ENCODE measurements around the gene ARPC1B.

Gene ARPC1B

GRCh38 chr7:99392046-99392445 is 17.5 kb downstream of the ARPC1B start:
- TF ChIP-seq CTCF (IDR thresholded peaks at IDR 0.05; ENCODE audit: insufficient read depth, low read depth, low read length, missing control alignments), result no peak
- no peak overlapping the region for H3K4me3 ChIP-seq (ENCODE audit: low read depth, low read length)
- no peak for DNase-seq (ENCODE audit: low read depth)

- no peak overlapping the region for H3K4me3 ChIP-seq (ENCODE audit: low read depth, low read length)
- TF ChIP-seq CTCF (IDR thresholded peaks at IDR 0.05; ENCODE audit: insufficient read depth, low read depth, low read length, missing control alignments), result no peak
- DNase-seq (ENCODE audit: low read depth), result peak; percentile 71
These were observed 18.3 kb downstream of the ARPC1B start for GRCh38 chr7:99392659-99393354.

- TF ChIP-seq CTCF (IDR thresholded peaks at IDR 0.05; ENCODE audit: insufficient read depth, low read depth, low read length, missing control alignments), result no peak
- H3K4me3 ChIP-seq (ENCODE audit: low read depth, low read length), result no peak overlapping the region
- DNase-seq (ENCODE audit: low read depth), result no peak
These were observed 19.0 kb downstream of the ARPC1B start for GRCh38 chr7:99393355-99394187.

GRCh38 chr7:99394188-99394502 is 19.6 kb downstream of the ARPC1B start:
- no peak overlapping the region for H3K4me3 ChIP-seq (ENCODE audit: low read depth, low read length)
- no peak for DNase-seq (ENCODE audit: low read depth)
- no peak for TF ChIP-seq CTCF (IDR thresholded peaks at IDR 0.05; ENCODE audit: insufficient read depth, low read depth, low read length, missing control alignments)

- TF ChIP-seq CTCF (IDR thresholded peaks at IDR 0.05; ENCODE audit: insufficient read depth, low read depth, low read length, missing control alignments), result no peak
- H3K4me3 ChIP-seq (ENCODE audit: low read depth, low read length), result no peak overlapping the region
- DNase-seq (ENCODE audit: low read depth), result no peak
These were observed 21.2 kb downstream of the ARPC1B start for GRCh38 chr7:99395616-99396327.

- no peak for TF ChIP-seq CTCF (IDR thresholded peaks at IDR 0.05; ENCODE audit: insufficient read depth, low read depth, low read length, missing control alignments)
- no peak overlapping the region for H3K4me3 ChIP-seq (ENCODE audit: low read depth, low read length)
- DNase-seq (ENCODE audit: low read depth), result no peak
These were observed 22.1 kb downstream of the ARPC1B start for GRCh38 chr7:99396418-99397296.

All from GM12865 (cell line).